Neural progenitor cell (in vitro differentiated cells): Measurements from ENCODE around the gene CCNI2.

Experiments used
- CTCF ChIP-seq: fragments of 200-600 bp; sonication (generic); IDR thresholded peaks from 2 replicates; pipeline ENCODE4 v1.5.1; 2017; ENCODE audit warnings: antibody characterized with exemption, mild to moderate bottlenecking
- EZH2 ChIP-seq: fragments of 200-600 bp; sonication (generic); IDR thresholded peaks from 2 replicates; pipeline ENCODE4 v1.6.1; 2017; ENCODE audit warnings: antibody characterized with exemption, mild to moderate bottlenecking, moderate library complexity

GRCh38 chr5:132787076-132787475 is 39.9 kb downstream of the CCNI2 start:
- no peak for TF ChIP-seq EZH2
- TF ChIP-seq CTCF: no peak
